Measurements from ENCODE around the gene AP1G1.

Gene AP1G1

DNA sequence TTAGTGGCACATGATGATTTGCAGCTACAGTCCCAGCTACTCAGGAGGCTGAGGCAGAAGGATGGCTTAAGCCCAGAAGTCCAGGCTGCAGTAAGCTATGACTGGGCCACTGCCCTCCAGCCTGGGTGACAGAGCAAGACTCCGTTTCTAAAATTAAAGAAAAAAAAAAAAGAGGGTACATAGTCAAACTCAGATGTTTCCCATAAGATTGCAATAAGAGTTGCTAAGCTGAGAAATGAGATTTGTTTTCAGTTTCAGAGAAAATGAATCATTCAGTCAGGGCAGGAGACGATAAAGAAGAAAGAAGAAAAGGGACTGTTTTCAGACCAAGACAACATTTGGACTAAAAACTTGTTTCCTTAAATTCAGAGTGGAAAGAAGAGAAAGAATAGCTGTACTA lies 54.0 kb downstream of the AP1G1 start:
- no peak for TF ChIP-seq GATA1 (IDR thresholded peaks at IDR 0.05; ENCODE audit: low read depth, low read length)
- no peak for TF ChIP-seq POLR2A (IDR thresholded peaks at IDR 0.05; ENCODE audit: low read length)
- DNase-seq, result no peak

- TF ChIP-seq GATA1 (IDR thresholded peaks at IDR 0.05; ENCODE audit: low read depth, low read length) (no peak), POLR2A (IDR thresholded peaks at IDR 0.05; ENCODE audit: low read length) (no peak)
- no peak for DNase-seq
Measured at GRCh38 chr16:71754108-71754507, 54.5 kb downstream of the AP1G1 start.

DNA sequence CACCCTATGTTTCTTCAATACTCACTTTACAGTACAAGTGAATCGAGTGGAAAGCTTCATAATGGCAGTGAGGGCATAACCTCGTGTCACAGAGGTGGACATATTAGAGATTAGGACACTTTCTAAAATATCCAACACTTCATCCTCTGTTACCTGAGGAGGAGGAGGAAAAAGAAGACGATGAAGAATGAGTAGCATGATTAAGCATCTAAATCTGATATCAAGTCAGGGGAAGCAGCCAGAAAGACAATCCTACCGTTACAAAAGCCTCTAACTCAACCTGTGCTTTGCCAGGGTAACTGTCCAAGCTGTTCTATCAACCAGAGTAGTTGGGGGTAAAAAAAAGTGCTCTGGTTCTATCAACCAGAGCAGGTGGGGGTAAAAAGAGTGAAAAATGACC lies 60.4 kb downstream of the AP1G1 start:
- TF ChIP-seq GATA1 (IDR thresholded peaks at IDR 0.05; ENCODE audit: low read depth, low read length), result no peak
- no peak for DNase-seq

GRCh38 chr16:71746442-71747046 lies 62.1 kb downstream of the AP1G1 start:
- TF ChIP-seq POLR2A (IDR thresholded peaks at IDR 0.05; ENCODE audit: low read length), result no peak
- no peak for TF ChIP-seq GATA1 (IDR thresholded peaks at IDR 0.05; ENCODE audit: low read depth, low read length)
- DNase-seq, result peak; percentile 68 to 81

DNA sequence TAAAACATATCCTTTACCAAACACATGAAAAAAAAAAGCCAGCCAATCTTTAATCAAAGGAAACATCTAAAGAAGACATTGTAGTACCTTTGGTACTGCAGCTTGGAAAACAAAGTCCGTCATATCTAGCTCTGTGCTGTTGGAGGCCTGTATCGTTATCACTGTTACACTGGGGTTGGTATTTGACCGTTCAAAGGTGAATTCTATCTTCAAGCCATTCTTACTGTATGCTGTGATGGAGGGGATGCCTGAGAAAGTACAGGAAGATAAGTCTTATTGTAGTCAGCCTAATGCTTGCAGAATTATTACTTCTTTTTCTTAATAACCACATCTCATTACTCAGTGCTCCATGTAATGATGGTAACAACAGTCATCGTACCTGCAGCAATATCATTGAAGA lies 69.8 kb downstream of the AP1G1 start:
- no peak for TF ChIP-seq POLR2A (IDR thresholded peaks at IDR 0.05; ENCODE audit: low read length)
- TF ChIP-seq GATA1 (IDR thresholded peaks at IDR 0.05; ENCODE audit: low read depth, low read length), result no peak

GRCh38 chr16:71737501-71737900 lies 71.1 kb downstream of the AP1G1 start:
- TF ChIP-seq GATA1 (IDR thresholded peaks at IDR 0.05; ENCODE audit: low read depth, low read length) (no peak), POLR2A (IDR thresholded peaks at IDR 0.05; ENCODE audit: low read length) (no peak)
- DNase-seq, result no peak

More for the DNA sequence above, 69.8 kb downstream of the AP1G1 start:
- DNase-seq, result no peak

DNA sequence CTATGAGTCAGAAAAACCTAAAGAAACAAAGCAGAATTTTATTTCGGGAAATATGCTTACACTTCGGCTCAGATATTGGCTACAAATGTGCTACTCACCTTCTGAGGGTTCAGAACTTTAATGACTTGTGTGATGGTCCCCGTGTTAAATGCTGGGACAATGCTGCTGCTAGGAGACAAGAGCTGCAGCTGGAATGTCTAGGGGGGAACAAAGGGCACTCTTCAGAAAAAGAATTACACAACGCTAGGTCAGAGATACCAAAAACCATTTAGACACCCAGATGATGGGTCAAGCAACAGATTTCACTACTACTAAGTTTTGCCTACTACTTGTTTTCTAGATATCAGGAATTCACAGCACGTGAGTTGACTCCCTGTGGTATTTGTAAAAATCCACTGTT lies 74.1 kb downstream of the AP1G1 start:
- TF ChIP-seq POLR2A (IDR thresholded peaks at IDR 0.05; ENCODE audit: low read length), result no peak
- TF ChIP-seq GATA1 (IDR thresholded peaks at IDR 0.05; ENCODE audit: low read depth, low read length), result no peak
- DNase-seq, result no peak

GRCh38 chr16:71732587-71732986 lies 76.0 kb downstream of the AP1G1 start:
- DNase-seq, result no peak
- TF ChIP-seq GATA1 (IDR thresholded peaks at IDR 0.05; ENCODE audit: low read depth, low read length) (no peak), POLR2A (IDR thresholded peaks at IDR 0.05; ENCODE audit: low read length) (no peak)

DNA sequence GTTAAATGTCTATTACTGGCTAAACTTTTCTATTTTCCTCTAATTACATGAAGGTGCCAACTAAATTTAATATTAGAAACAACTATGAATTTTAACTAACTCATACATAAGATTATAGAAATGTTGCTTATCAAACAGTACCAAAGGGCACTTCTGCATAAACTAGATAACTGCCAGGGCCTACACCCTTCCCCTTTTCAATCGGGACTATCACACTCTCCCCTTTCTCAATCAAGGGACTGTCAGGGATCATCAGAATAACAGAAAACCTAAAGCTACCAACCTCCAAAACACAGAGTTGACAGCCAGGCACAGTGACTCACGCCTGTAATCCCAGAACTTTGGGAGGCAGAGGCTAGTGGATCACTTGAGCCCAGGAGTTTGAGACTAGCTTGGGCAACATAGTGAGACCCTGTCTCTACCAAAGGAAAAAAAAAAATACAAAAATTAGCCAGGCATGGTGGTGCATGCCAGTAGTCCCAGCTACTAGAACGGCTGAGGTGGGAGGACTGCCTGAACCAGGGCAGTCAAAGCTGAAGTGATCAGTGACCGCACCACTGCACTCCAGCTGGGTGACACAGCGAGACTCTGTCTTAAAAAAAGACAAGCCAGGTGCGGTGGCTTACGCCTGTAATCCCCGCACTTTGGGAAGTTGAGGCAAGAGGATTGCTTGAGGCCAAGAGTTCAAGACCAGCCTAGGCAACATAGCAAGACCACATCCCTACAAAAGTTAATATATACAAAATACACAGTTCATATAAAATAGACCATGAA lies 80.9 kb downstream of the AP1G1 start:
- TF ChIP-seq GATA1 (IDR thresholded peaks at IDR 0.05; ENCODE audit: low read depth, low read length), result peak; percentile 26
- no peak for TF ChIP-seq POLR2A (IDR thresholded peaks at IDR 0.05; ENCODE audit: low read length)
- peak; percentile 89 to 92 for DNase-seq

DNA sequence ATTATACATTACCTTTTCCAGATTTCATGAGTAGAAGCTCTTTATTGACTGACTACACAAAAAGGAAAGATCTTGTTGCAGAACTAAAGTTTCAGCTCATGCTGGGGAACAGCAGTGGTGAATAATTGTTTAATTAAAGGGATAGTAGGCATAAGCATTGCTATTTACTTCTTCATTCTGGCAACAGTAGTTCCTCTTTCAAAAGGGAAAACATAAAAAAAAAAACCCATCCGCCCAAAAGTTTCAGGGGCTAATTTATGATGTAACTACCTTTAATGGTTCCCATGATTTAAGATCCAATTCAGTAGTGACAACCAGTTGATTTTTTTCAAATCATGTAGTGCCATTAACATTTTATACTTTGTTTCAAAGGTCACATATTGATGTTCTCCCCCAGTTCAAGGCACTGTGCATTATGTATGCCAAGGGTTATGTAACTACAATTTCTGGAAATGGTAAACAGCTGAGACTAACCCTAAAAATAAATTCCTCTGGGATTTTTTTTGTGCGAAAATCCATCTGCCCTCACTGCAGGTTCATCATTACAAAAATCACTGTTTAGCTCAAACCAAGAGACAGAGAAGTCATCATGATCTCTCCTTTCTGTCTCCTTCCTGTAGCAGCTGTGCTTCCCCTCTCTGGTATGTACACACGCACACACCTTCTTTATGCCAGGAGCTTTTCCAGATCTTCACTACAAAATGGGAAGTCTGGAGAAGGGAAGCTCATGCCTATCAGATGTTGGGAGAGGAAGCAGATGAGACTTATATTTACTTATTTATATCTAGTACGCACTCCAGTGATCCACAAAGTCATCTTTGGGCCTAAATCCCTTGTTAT lies 81.9 kb downstream of the AP1G1 start:
- peak; percentile 29 to 55 for DNase-seq
- TF ChIP-seq GATA1 (IDR thresholded peaks at IDR 0.05; ENCODE audit: low read depth, low read length), result no peak
- TF ChIP-seq POLR2A (IDR thresholded peaks at IDR 0.05; ENCODE audit: low read length), result no peak

GRCh38 chr16:71724320-71724751 lies 84.3 kb downstream of the AP1G1 start, which contains the start of gene PHLPP2:
PHLPP2 (minus strand) TSS chr16:71724701; CDS start chr16:71714795, 9,906 bp downstream.
- peak in 1 of 2 experiments; percentile 23 for DNase-seq
- TF ChIP-seq POLR2A (IDR thresholded peaks at IDR 0.05; ENCODE audit: low read length) (peak; percentile 2), GATA1 (IDR thresholded peaks at IDR 0.05; ENCODE audit: low read depth, low read length) (no peak)

- DNase-seq, result peak; percentile 82 to 91
- peak; percentile 57 for TF ChIP-seq POLR2A (IDR thresholded peaks at IDR 0.05; ENCODE audit: low read length)
- no peak for TF ChIP-seq GATA1 (IDR thresholded peaks at IDR 0.05; ENCODE audit: low read depth, low read length)
Measured at GRCh38 chr16:71723537-71724319, 84.9 kb downstream of the AP1G1 start.

DNA sequence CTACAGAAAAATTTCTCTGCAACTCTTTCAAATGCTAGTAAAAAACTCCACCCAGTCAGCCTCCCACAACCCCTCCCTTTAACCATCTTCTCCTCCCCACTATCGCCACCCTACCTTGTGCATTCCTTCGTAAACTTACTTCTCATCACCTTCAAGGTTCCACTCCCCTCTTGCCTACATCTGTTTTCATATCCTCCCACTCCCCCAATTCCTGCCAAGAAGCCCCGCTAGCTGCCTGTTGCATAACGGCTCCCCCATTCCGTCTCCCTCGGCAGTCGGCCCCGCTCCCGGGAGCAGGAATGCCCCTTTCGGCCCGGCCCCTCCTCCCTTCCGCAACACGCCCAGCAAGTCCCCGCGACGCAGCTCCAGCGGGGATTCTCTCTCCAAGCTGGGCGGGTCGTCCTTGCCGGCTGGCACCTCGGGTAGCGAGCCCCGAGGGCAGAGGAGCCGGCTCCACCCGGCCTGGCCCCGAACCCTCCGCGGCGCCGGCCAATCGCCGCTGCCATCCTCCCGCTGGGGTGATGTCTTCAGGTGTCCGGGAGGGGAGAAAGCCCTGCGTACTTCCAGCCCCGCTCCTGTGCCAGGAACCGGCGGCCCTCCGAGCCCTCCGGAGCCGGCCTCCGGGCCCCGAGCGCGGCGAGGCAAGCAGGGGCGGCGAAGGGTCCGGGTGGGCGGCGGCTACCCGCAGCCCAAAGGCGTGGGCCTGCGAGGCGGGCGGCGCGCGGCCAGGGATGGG lies 85.7 kb downstream of the AP1G1 start:
- TF ChIP-seq GATA1 (IDR thresholded peaks at IDR 0.05; ENCODE audit: low read depth, low read length) (no peak), POLR2A (IDR thresholded peaks at IDR 0.05; ENCODE audit: low read length) (no peak)

More for the DNA sequence above, 85.7 kb downstream of the AP1G1 start:
- DNase-seq, result peak; percentile 65 to 77

All from erythroblast (primary cell).